HL-60 (cell line): ENCODE measurements around the gene ATG10.

Experiments used
- DNase-seq, 2 experiments: peaks; one replicate each; pipeline ENCODE4 v3.0.0-alpha.2; 2010 to 2020; ENCODE audit warnings: low read depth in 1 of 2, low spot score in 1 of 2
- H3K27ac ChIP-seq: fragments of 250-450 bp; sonication (Bioruptor Pico); replicated peaks from 2 replicates; pipeline ENCODE4 v1.5.1; 2020; ENCODE audit warnings: mild to moderate bottlenecking, moderate library complexity
- H3K27me3 ChIP-seq: fragments of 250-450 bp; sonication (Bioruptor Pico); 2 replicates; pipeline ENCODE4 v1.5.1; 2021; ENCODE audit warnings: mild to moderate bottlenecking, moderate library complexity; ENCODE audit not compliant: insufficient read depth, poor library complexity, severe bottlenecking
- H3K4me3 ChIP-seq: replicated peaks from 2 replicates; pipeline ENCODE4 v1.5.1; 2011; ENCODE audit warnings: mild to moderate bottlenecking, control low read depth, low read length; ENCODE audit not compliant: insufficient read depth
- GABPA ChIP-seq: IDR thresholded peaks from 2 replicates; pipeline ENCODE4 v1.6.1; 2012; ENCODE audit warnings: low read depth
- POLR2AphosphoS5 ChIP-seq: IDR thresholded peaks from 2 replicates; pipeline ENCODE4 v1.6.1; 2012; ENCODE audit warnings: low read depth
- REST ChIP-seq: IDR thresholded peaks from 2 replicates; pipeline ENCODE4 v1.6.1; 2012; ENCODE audit warnings: low read depth; ENCODE audit not compliant: insufficient replicate concordance
- SPI1 ChIP-seq: IDR thresholded peaks from 2 replicates; pipeline ENCODE4 v1.6.1; 2012; ENCODE audit warnings: low read depth, mild to moderate bottlenecking, borderline replicate concordance
- TF ChIP-seq, protein P1 (sequence below): IDR thresholded peaks from one replicate; pipeline ENCODE4 v1.5.1; 2011; ENCODE audit warnings: low read length, control low read depth, inconsistent platforms; ENCODE audit not compliant: insufficient read depth

The ATG10 gene

DNA sequence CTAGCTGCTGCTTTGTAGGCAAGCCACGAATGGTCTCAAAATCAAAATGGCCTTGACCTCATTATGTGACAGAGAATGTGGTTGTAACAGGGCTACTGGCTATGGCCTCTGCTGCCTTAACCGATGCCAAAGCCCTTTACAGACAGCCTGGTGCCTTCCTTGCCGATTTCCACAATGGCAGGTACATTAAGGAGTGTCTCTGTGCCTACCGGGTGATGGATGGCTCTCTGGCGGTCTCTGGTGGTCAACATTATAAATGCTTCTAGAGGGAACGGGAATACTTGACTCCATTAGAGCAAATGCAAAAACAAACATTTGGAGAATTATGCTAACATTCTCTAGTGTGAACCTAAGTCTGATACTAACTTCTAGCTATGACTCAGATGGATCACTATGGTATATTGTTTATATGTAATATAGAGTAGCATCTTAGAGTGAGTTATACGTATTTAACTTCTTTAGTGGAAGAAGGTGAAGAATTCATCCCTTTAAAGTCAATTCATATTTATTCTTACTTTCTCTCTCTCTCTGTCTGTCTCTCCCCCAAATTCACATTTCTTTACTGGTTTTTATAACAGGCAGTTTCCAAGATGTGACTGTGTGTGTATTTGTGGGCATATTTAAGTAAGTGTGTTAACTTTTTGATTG is 253.8 kb downstream of the ATG10 start:
- H3K4me3 ChIP-seq: no peak overlapping the region
- no peak for TF ChIP-seq GABPA
- TF ChIP-seq REST: no peak
- TF ChIP-seq POLR2AphosphoS5: no peak
- TF ChIP-seq, protein P1, sequence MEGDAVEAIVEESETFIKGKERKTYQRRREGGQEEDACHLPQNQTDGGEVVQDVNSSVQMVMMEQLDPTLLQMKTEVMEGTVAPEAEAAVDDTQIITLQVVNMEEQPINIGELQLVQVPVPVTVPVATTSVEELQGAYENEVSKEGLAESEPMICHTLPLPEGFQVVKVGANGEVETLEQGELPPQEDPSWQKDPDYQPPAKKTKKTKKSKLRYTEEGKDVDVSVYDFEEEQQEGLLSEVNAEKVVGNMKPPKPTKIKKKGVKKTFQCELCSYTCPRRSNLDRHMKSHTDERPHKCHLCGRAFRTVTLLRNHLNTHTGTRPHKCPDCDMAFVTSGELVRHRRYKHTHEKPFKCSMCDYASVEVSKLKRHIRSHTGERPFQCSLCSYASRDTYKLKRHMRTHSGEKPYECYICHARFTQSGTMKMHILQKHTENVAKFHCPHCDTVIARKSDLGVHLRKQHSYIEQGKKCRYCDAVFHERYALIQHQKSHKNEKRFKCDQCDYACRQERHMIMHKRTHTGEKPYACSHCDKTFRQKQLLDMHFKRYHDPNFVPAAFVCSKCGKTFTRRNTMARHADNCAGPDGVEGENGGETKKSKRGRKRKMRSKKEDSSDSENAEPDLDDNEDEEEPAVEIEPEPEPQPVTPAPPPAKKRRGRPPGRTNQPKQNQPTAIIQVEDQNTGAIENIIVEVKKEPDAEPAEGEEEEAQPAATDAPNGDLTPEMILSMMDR: peak; percentile 44
- TF ChIP-seq SPI1: no peak
- H3K27ac ChIP-seq: no peak overlapping the region
- H3K27me3 ChIP-seq: no peaks in the 10 kb centered on the region
- peak; percentile 4 to 43 for DNase-seq

DNA sequence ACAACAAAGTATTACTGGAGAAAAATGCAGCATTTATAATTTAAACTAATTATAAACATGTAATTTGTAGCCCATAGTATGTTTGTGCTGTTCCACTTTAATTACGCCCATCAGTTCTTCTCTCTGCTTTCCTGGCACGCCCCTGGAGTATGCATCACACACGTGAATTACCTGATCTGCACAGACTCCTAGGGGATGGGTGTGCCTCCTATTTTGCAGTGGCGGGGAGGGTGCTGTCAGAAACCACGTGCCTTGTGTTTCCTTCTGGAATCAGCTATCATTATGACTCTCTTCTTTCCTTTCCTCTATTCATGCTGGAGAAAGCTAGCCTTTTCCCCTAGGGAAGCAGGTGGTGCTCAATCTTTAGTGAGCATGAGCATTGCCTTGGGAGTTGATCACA is 263.1 kb downstream of the ATG10 start:
- Histone ChIP-seq H3K27me3 (no peaks in the 10 kb centered on the region), H3K4me3 (no peak overlapping the region), H3K27ac (no peak overlapping the region)
- no peak for DNase-seq
- TF ChIP-seq GABPA (no peak), SPI1 (no peak), POLR2AphosphoS5 (no peak), REST (no peak)
- TF ChIP-seq, protein P1: no peak

DNA sequence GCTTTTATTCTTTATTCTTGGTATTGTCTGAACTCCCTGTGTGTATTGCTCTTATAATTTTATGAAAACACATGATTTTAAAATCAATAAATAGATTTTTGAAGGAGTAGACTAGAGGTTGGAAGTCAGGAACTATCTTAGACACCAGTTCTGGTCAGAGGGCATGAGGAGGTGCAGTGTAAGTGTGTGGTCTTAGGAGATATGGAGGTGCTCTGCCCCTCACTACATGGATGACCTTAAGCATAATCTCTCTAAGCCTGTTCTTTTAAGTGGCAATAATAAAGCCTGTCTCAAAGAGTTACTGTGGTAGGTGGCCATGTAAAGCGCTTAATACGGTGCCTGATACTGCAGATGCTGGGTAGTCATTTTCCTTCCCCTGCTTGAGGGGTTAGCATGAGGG is 272.3 kb downstream of the ATG10 start:
- Histone ChIP-seq H3K27me3 (no peaks in the 10 kb centered on the region), H3K4me3 (no peak overlapping the region), H3K27ac (no peak overlapping the region)
- no peak for DNase-seq
- TF ChIP-seq REST (no peak), POLR2AphosphoS5 (no peak), GABPA (no peak), SPI1 (no peak)
- TF ChIP-seq, protein P1: no peak
